Measurements from ENCODE around the gene ABCC8. TPM values are rescaled to one million over a fixed set of nuclear protein-coding genes. Genes with fewer than 3 reads are reported as not detected.

The ABCC8 gene
- total and polyA plus RNA-seq, 2 donors from 2014 or later = 1.3 to 3.2 TPM

DNA sequence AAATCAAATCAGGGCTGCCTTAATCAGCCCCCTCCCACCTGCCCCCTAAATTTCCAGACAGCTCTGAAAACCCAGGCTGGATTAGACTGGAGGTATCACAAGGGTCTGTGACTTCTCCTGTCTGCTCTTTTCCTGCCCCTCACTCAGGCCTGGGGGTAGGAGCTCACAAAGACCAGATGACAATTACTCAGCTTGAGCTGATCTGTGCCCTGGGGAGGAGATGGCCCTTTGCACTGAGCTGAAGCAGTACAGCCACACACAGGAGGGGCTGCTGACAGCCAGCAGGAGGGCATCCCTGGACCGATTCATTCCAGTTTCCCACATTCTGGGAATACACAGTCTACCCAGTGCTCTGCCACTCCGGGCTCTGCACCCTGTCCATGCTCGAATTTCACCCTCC, 4.2 kb downstream of the ABCC8 start:
- Histone ChIP-seq H3K36me3 (ENCODE audit: control insufficient read depth in 2 of 3, insufficient read depth in 3 of 3, low read length in 3 of 3) (no peaks in the 10 kb centered on the region), H3K9me3 (ENCODE audit: control insufficient read depth in 2 of 3, insufficient read depth in 1 of 3, low read length in 3 of 3) (no peaks in the 10 kb centered on the region), H3K4me3 (ENCODE audit: low read length in 3 of 3) (no peak overlapping the region), H3K27me3 (ENCODE audit: control insufficient read depth, insufficient read depth, low read length) (peaks cover 15% of the 10 kb centered on the region), H3K9ac (ENCODE audit: low read length in 3 of 3) (no peak overlapping the region), H3K27ac (ENCODE audit: low read depth in 2 of 2, low read length in 2 of 2) (no peak overlapping the region), H3K4me1 (ENCODE audit: control insufficient read depth in 2 of 3, insufficient read depth in 2 of 3, low read depth in 1 of 3, low read length in 3 of 3) (peaks cover 0 to 3% (median 0%) of the 10 kb centered on the region in 3 donors)
- no peak for DNase-seq
- intact Hi-C loops (cut with DNase I) = no loop called here
- no peak for FAIRE-seq
- no peak for TF ChIP-seq CTCF (IDR thresholded peaks at IDR 0.05; ENCODE audit: borderline replicate concordance, extremely low read depth, insufficient read depth)

DNA sequence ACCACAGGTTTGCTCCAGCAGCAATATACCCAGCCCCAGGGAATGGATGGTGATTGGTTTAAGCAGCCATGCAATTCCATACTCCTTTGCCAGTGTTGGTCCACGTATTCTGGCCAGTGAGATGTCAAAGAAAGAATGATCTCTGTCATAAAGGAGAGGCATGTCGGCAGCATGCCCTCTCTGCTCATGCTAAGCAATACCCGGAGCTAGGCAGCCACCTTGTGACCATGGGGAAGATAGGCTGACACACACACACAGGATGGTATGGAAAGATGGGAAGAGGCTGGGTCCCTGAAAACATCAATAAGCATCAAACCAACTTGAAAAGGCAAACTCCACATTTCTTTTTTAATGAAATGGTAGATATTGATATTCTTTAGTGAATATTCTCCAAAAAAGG, 5.1 kb downstream of the ABCC8 start:
- no peak overlapping the region for H3K9ac ChIP-seq (ENCODE audit: low read length in 3 of 3)
- no peak for DNase-seq
- no peaks in the 10 kb centered on the region for H3K9me3 ChIP-seq (ENCODE audit: control insufficient read depth in 2 of 3, insufficient read depth in 1 of 3, low read length in 3 of 3)
- no peak for TF ChIP-seq CTCF (IDR thresholded peaks at IDR 0.05; ENCODE audit: borderline replicate concordance, extremely low read depth, insufficient read depth)
- no peak overlapping the region for H3K27ac ChIP-seq (ENCODE audit: low read depth in 2 of 2, low read length in 2 of 2)
- H3K27me3 ChIP-seq (ENCODE audit: control insufficient read depth, insufficient read depth, low read length) = peaks cover 15% of the 10 kb centered on the region
- no peaks in the 10 kb centered on the region for H3K36me3 ChIP-seq (ENCODE audit: control insufficient read depth in 2 of 3, insufficient read depth in 3 of 3, low read length in 3 of 3)
- intact Hi-C loops (cut with DNase I) = no loop called here
- no peak overlapping the region for H3K4me3 ChIP-seq (ENCODE audit: low read length in 3 of 3)
- no peak for FAIRE-seq
- peaks cover 0 to 3% (median 0%) of the 10 kb centered on the region in 3 donors for H3K4me1 ChIP-seq (ENCODE audit: control insufficient read depth in 2 of 3, insufficient read depth in 2 of 3, low read depth in 1 of 3, low read length in 3 of 3)

DNA sequence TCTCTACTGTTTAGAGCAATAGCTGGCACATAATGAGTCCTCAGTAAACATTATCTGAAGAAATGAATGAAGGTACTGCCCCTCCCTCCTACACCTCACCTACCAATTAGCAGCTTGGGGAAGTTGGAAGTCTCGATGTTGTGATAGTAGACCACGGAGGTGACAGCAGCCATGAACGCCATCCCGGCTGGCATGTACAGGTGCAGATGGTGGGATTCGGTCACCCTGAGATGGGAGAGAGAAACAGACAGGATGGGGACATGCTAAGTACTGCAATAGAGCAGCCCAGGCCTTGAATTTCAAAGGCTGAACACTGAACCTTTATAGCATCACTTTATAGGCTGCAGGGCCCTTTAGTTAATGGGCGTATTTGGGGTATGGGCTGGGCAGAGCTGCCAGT, 6.6 kb downstream of the ABCC8 start:
- H3K27me3 ChIP-seq (ENCODE audit: control insufficient read depth, insufficient read depth, low read length) = peaks cover 13% of the 10 kb centered on the region
- H3K4me1 ChIP-seq (ENCODE audit: control insufficient read depth in 2 of 3, insufficient read depth in 2 of 3, low read depth in 1 of 3, low read length in 3 of 3) = no peaks in the 10 kb centered on the region
- intact Hi-C loops (cut with DNase I) = no loop called here
- no peaks in the 10 kb centered on the region for H3K9me3 ChIP-seq (ENCODE audit: control insufficient read depth in 2 of 3, insufficient read depth in 1 of 3, low read length in 3 of 3)
- FAIRE-seq (no peak), DNase-seq (no peak)
- no peak overlapping the region for H3K4me3 ChIP-seq (ENCODE audit: low read length in 3 of 3)
- H3K9ac ChIP-seq (ENCODE audit: low read length in 3 of 3) = no peak overlapping the region
- H3K36me3 ChIP-seq (ENCODE audit: control insufficient read depth in 2 of 3, insufficient read depth in 3 of 3, low read length in 3 of 3) = no peaks in the 10 kb centered on the region
- TF ChIP-seq CTCF (IDR thresholded peaks at IDR 0.05; ENCODE audit: borderline replicate concordance, extremely low read depth, insufficient read depth) = no peak
- no peak overlapping the region for H3K27ac ChIP-seq (ENCODE audit: low read depth in 2 of 2, low read length in 2 of 2)

DNA sequence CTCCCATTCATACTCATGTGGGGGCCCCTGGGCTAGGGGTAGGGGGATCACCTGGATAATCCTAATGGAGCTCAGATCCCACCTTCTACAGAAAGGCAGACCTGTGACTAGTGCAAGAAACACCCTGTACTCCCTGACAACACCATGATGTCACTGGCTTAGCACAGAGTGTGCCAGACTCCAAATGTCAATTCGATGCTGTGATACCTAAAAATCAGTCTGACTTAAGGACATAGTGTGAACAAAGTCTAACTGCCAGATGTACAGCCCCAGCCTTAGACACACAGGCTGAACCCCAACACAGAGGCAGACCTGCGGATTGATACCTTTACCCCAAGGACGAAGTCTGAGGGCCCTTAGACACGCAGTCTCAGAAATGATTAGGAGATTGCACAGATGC, 8.5 kb downstream of the ABCC8 start:
- FAIRE-seq (no peak), DNase-seq (no peak)
- Histone ChIP-seq H3K36me3 (ENCODE audit: control insufficient read depth in 2 of 3, insufficient read depth in 3 of 3, low read length in 3 of 3) (no peaks in the 10 kb centered on the region), H3K9ac (ENCODE audit: low read length in 3 of 3) (no peak overlapping the region), H3K27me3 (ENCODE audit: control insufficient read depth, insufficient read depth, low read length) (peaks cover 3% of the 10 kb centered on the region), H3K9me3 (ENCODE audit: control insufficient read depth in 2 of 3, insufficient read depth in 1 of 3, low read length in 3 of 3) (no peaks in the 10 kb centered on the region), H3K27ac (ENCODE audit: low read depth in 2 of 2, low read length in 2 of 2) (no peak overlapping the region), H3K4me1 (ENCODE audit: control insufficient read depth in 2 of 3, insufficient read depth in 2 of 3, low read depth in 1 of 3, low read length in 3 of 3) (no peaks in the 10 kb centered on the region), H3K4me3 (ENCODE audit: low read length in 3 of 3) (no peak overlapping the region)
- TF ChIP-seq CTCF (IDR thresholded peaks at IDR 0.05; ENCODE audit: borderline replicate concordance, extremely low read depth, insufficient read depth) = no peak
- intact Hi-C loops (cut with DNase I) = no loop called here

Measured in kidney (tissue), 14 donors.